Measurements from ENCODE around the gene INPP5D. TPM values are rescaled to one million over a fixed set of nuclear protein-coding genes. Genes with fewer than 3 reads are reported as not detected.

INPP5D gene
- total RNA-seq, 3 donors from 2014 or later: 18.4 to 20.3 (median 20.0) TPM

DNA sequence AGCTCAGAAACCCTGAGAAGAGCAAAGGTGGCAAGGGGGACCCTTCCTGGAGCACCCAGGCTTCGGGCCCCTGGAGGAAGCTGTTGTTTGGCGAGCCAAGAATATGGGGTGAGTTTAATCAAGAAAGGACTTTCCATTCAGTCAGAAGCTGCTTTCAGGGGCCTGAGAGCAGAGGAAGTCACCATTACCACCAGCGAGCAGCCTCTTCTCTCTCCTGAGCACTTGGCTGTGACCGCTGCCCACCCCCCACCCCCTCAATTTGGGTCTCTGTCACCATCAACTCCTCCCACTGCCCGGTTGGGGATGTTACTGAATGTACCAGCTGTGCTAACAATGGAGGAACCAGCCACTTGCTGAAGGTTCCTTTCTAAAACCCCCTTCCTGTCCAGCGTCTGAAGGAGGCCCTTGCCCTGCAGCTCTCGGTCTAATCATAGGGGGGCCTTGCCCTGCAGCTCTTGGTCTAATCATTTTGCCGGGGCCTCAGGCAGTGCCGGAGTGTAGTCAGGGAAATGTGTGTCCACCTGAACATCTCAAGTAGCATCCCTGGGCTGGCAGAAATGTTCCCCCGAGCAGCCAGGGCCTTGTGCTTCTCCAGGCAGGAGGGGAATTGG, 943 bp downstream of the INPP5D start:
- peak in 1 of 2 donors; percentile 37 for DNase-seq (ENCODE audit: low spot score in 2 of 2)
- Histone ChIP-seq H3K27ac (peak overlapping the region in 1 of 2 donors; percentile 85), H3K4me1 (no peaks in the 10 kb centered on the region), H3K27me3 (no peaks in the 10 kb centered on the region), H3K36me3 (no peaks in the 10 kb centered on the region), H3K9me3 (no peaks in the 10 kb centered on the region), H3K4me3 (peak overlapping the region; percentile 41 to 61 (median 46))
- intact Hi-C loops (cut with DNase I; ENCODE audit: low total_unique reads): no loop called here
- TF ChIP-seq POLR2AphosphoS5 (IDR thresholded peaks at IDR 0.05): no peak
- TF ChIP-seq, protein P1, sequence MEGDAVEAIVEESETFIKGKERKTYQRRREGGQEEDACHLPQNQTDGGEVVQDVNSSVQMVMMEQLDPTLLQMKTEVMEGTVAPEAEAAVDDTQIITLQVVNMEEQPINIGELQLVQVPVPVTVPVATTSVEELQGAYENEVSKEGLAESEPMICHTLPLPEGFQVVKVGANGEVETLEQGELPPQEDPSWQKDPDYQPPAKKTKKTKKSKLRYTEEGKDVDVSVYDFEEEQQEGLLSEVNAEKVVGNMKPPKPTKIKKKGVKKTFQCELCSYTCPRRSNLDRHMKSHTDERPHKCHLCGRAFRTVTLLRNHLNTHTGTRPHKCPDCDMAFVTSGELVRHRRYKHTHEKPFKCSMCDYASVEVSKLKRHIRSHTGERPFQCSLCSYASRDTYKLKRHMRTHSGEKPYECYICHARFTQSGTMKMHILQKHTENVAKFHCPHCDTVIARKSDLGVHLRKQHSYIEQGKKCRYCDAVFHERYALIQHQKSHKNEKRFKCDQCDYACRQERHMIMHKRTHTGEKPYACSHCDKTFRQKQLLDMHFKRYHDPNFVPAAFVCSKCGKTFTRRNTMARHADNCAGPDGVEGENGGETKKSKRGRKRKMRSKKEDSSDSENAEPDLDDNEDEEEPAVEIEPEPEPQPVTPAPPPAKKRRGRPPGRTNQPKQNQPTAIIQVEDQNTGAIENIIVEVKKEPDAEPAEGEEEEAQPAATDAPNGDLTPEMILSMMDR (IDR thresholded peaks at IDR 0.05): no peak
- TF ChIP-seq POLR2A (IDR thresholded peaks at IDR 0.05): no peak

DNA sequence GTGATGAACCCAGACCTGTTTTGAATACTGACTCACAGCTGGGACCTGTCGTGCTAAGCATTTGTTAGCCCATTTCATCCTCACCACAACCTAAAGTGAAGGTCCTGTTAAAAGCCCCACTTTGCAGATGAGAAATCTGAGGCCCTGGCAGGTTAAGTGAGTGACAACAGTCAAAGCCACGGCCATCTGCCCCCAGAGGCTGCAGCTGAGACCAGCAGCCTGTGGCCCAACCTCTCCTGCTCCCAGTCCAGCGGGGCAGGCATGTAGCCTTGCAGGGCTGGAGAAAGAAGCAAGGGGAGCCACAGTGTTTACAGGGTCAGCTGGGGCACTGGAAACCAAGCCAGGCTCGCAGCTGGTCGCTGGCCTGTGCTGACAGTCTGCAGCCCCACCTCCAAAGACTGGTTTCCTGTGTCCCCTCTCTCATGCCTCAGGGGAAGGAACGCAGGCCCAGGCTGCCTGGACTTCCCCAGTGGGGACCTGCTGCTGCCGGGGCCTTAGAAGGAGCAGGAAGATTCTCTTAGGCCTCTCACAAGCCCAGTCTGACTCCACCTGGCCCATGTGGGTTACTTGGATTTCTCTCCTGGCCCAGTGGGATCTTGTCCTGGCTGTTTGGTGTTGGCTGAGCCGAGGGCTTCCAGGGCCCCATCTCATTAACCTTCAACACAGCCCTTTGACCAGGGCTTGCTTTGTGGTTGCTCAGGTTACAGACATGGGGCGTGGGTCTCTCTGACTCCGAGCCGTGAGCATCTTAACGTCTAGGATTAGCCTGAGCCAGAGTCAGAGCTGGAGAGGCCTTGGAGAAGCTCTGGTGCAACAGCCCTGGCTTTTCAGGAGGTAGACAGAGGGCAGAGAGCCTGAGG, 1.7 kb downstream of the INPP5D start:
- intact Hi-C loops (cut with DNase I; ENCODE audit: low total_unique reads): no loop called here
- H3K4me3 ChIP-seq: peak overlapping the region; percentile 41 to 61 (median 46)

GRCh38 chr2:233062451-233062850, 2.3 kb downstream of the INPP5D start:
- Histone ChIP-seq H3K9me3 (no peaks in the 10 kb centered on the region), H3K27ac (peak overlapping the region in 1 of 2 donors; percentile 85), H3K4me3 (peak overlapping the region; percentile 41 to 61 (median 46)), H3K4me1 (no peaks in the 10 kb centered on the region), H3K27me3 (no peaks in the 10 kb centered on the region), H3K36me3 (no peaks in the 10 kb centered on the region)
- intact Hi-C loops (cut with DNase I; ENCODE audit: low total_unique reads): no loop called here
- peak in 1 of 2 donors; percentile 42 for DNase-seq (ENCODE audit: low spot score in 2 of 2)
- TF ChIP-seq POLR2A (IDR thresholded peaks at IDR 0.05) (no peak), POLR2AphosphoS5 (IDR thresholded peaks at IDR 0.05) (no peak)
- TF ChIP-seq, protein P1 (IDR thresholded peaks at IDR 0.05): no peak

More for the DNA sequence above, 1.7 kb downstream of the INPP5D start:
- Histone ChIP-seq H3K4me1 (no peaks in the 10 kb centered on the region), H3K9me3 (no peaks in the 10 kb centered on the region), H3K36me3 (no peaks in the 10 kb centered on the region), H3K27ac (peak overlapping the region; percentile 24 to 85), H3K27me3 (no peaks in the 10 kb centered on the region)
- TF ChIP-seq POLR2A (IDR thresholded peaks at IDR 0.05) (no peak), POLR2AphosphoS5 (IDR thresholded peaks at IDR 0.05) (no peak)
- TF ChIP-seq, protein P1 (IDR thresholded peaks at IDR 0.05): no peak
- DNase-seq (ENCODE audit: low spot score in 2 of 2): peak in 1 of 2 donors; percentile 36

DNA sequence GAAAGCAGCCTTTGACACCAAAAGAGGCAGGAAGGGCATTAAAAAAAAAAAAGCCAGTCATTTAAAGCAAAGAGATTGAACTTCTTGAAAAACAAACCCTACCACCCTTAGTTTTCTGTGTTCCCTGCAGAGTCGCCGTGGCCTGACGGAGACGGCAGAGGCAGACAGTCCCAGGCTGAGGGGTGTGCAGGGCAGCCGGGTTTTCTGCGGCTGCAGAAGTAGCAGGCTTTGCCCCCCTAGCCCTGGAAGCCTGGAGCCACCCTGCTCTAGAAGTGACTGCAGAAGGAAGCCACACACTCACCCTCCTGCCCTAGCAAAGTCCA, 2.8 kb downstream of the INPP5D start:
- Histone ChIP-seq H3K4me3 (no peak overlapping the region), H3K27ac (no peak overlapping the region), H3K27me3 (no peaks in the 10 kb centered on the region), H3K9me3 (no peaks in the 10 kb centered on the region), H3K36me3 (no peaks in the 10 kb centered on the region), H3K4me1 (no peaks in the 10 kb centered on the region)
- TF ChIP-seq POLR2A (IDR thresholded peaks at IDR 0.05): no peak
- TF ChIP-seq POLR2AphosphoS5 (IDR thresholded peaks at IDR 0.05): no peak
- TF ChIP-seq, protein P1 (IDR thresholded peaks at IDR 0.05): no peak
- intact Hi-C loops (cut with DNase I; ENCODE audit: low total_unique reads): no loop called here
- no peak for DNase-seq (ENCODE audit: low spot score in 2 of 2)
